CD14-positive monocyte (primary cell): ENCODE data around the gene ETV4. TPM values are rescaled to one million over a fixed set of nuclear protein-coding genes. Genes with fewer than 3 reads are reported as not detected.

Experiments
- DNase-seq, 3 donors: peaks; one replicate each; pipeline ENCODE4 v3.0.0-alpha.2; 2011 to 2022
- H2AFZ ChIP-seq: 2 replicates; pipeline ENCODE4 v1.6.0; 2012; ENCODE audit warnings: mild to moderate bottlenecking, low read depth, low read length, inconsistent platforms; ENCODE audit not compliant: insufficient read depth, poor library complexity, severe bottlenecking
- H3K27ac ChIP-seq, 2 donors: 1 replicate in 1 of 2; 2 replicates in 1 of 2; pipeline ENCODE4 v1.5.1; 2012 to 2013; ENCODE audit warnings: low read length in 2 of 2, control low read depth in 1 of 2, inconsistent platforms in 1 of 2, low read depth in 1 of 2, mild to moderate bottlenecking in 1 of 2
- H3K27me3 ChIP-seq, 2 donors: one replicate each; pipeline versions ENCODE4 v1.6.0 to v1.6.1; 2011 to 2013; ENCODE audit warnings: low read length in 2 of 2; ENCODE audit not compliant: control insufficient read depth in 2 of 2, insufficient read depth in 2 of 2
- H3K36me3 ChIP-seq, 2 donors: replicated peaks in 1 of 2; 1 replicate in 1 of 2; 2 replicates in 1 of 2; pipeline versions ENCODE4 v1.5.1 to v1.6.1; 2012 to 2013; ENCODE audit warnings: low read length in 2 of 2, control low read depth in 1 of 2, inconsistent platforms in 1 of 2, mild to moderate bottlenecking in 1 of 2; ENCODE audit not compliant: insufficient read depth in 2 of 2, control insufficient read depth in 1 of 2
- H3K4me1 ChIP-seq, 2 donors: 1 replicate in 1 of 2; 2 replicates in 1 of 2; pipeline versions ENCODE4 v1.5.1 to v1.6.1; 2012 to 2013; ENCODE audit warnings: low read length in 2 of 2, control low read depth in 1 of 2, inconsistent platforms in 1 of 2, mild to moderate bottlenecking in 1 of 2, moderate library complexity in 1 of 2; ENCODE audit not compliant: insufficient read depth in 2 of 2, control insufficient read depth in 1 of 2
- H3K4me2 ChIP-seq: replicated peaks from 2 replicates; pipeline ENCODE3; 2012; ENCODE audit warnings: low read length, moderate library complexity, mild to moderate bottlenecking; ENCODE audit not compliant: poor library complexity, severe bottlenecking; ENCODE audit errors: extremely low read depth
- H3K4me3 ChIP-seq, 3 experiments: fragments of 200-600 bp in 1 of 3; sonication (generic) in 1 of 3; replicated peaks in 1 of 3; 1 replicate in 2 of 3; 2 replicates in 1 of 3; pipeline ENCODE4 v1.5.1; 2011 to 2013; ENCODE audit warnings: low read length in 3 of 3, mild to moderate bottlenecking in 3 of 3, control low read depth in 2 of 3, low read depth in 2 of 3, inconsistent platforms in 1 of 3, moderate library complexity in 1 of 3
- H3K79me2 ChIP-seq: 2 replicates; pipeline ENCODE4 v1.6.0; 2012; ENCODE audit warnings: mild to moderate bottlenecking, control low read depth, inconsistent platforms, low read length, moderate library complexity; ENCODE audit not compliant: insufficient read depth
- H3K9ac ChIP-seq: 2 replicates; pipeline ENCODE4 v1.6.0; 2017; ENCODE audit warnings: low read length, mild to moderate bottlenecking; ENCODE audit not compliant: insufficient read depth, poor library complexity, severe bottlenecking
- H3K9me3 ChIP-seq, 2 donors: replicated peaks in 1 of 2; 1 replicate in 1 of 2; 2 replicates in 1 of 2; pipeline versions ENCODE4 v1.5.1 to v1.6.1; 2012 to 2013; ENCODE audit warnings: low read length in 2 of 2, control low read depth in 1 of 2; ENCODE audit not compliant: control insufficient read depth in 1 of 2, insufficient read depth in 1 of 2
- H4K20me1 ChIP-seq: 2 replicates; pipeline ENCODE4 v1.6.0; 2012; ENCODE audit warnings: mild to moderate bottlenecking, low read length, control low read depth, moderate library complexity; ENCODE audit not compliant: insufficient read depth
- H3K27ac Mint-ChIP-seq, 7 donors: one replicate each; pipeline ENCODE4 v1.8.0; 2020; ENCODE audit warnings: mild to moderate bottlenecking in 7 of 7, mixed read lengths in 7 of 7, moderate library complexity in 6 of 7, inconsistent platforms in 2 of 7
- H3K27me3 Mint-ChIP-seq, 3 donors: one replicate each; pipeline ENCODE4 v1.8.0; 2021 to 2022; ENCODE audit warnings: low read depth in 3 of 3, mild to moderate bottlenecking in 3 of 3, mixed read lengths in 3 of 3, moderate library complexity in 3 of 3, inconsistent platforms in 1 of 3
- H3K36me3 Mint-ChIP-seq, 2 donors: one replicate each; pipeline ENCODE4 v1.8.0; 2020; ENCODE audit warnings: mixed read lengths in 2 of 2, inconsistent platforms in 1 of 2, mild to moderate bottlenecking in 1 of 2
- H3K4me1 Mint-ChIP-seq: one replicate; pipeline ENCODE4 v1.8.0; 2020; ENCODE audit warnings: mild to moderate bottlenecking, mixed read lengths
- H3K4me3 Mint-ChIP-seq, 2 donors: one replicate each; pipeline ENCODE4 v1.8.0; 2020; ENCODE audit warnings: mild to moderate bottlenecking in 2 of 2, mixed read lengths in 2 of 2, moderate library complexity in 1 of 2
- H3K9me3 Mint-ChIP-seq, 7 donors: one replicate each; pipeline ENCODE4 v1.8.0; 2020 to 2022; ENCODE audit warnings: mixed read lengths in 7 of 7, mild to moderate bottlenecking in 6 of 7, moderate library complexity in 6 of 7, inconsistent platforms in 2 of 7
- WGBS: methylation state at CpG from one replicate; pipeline ENCODE4 v1.1.5; 2013; ENCODE audit warnings: missing lambda C conversion rate; ENCODE audit not compliant: insufficient coverage; 5-methylcytosine and 5-hydroxymethylcytosine counted together
- intact Hi-C, 2 donors: fragments of 100-400 bp; cut with micrococcal nuclease; formaldehyde crosslinking; loops; one replicate each; pipeline versions ENCODE4 v1.15.0 to v1.15.1; 2023
- polyA plus RNA-seq, 3 donors: library from polyadenylated mRNA; depleted of rRNA in 1 of 3; unstranded in 2 of 3; stranded (reverse) in 1 of 3; fragments of 300-500 nt in 2 of 3; fragments of >200 nt in 1 of 3; fragmentation: Illumina TruSeq in 2 of 3; gene quantifications; 1 replicate in 2 of 3; 2 replicates in 1 of 3; pipeline ENCODE4 v1.2.3, GENCODE V29; 2012 to 2021
- TF ChIP-seq, protein P1 (sequence below): fragments of 200-600 bp; IDR thresholded peaks from one replicate; pipeline ENCODE4 v1.8.0; 2022; ENCODE audit warnings: antibody characterized with exemption, mild to moderate bottlenecking

ETV4 gene
- polyA plus RNA-seq, 3 donors: not detected

- Mint-ChIP-seq H3K27me3 (peaks cover 23 to 28% (median 26%) of the 10 kb centered on the region in 3 donors), H3K9me3 (no peaks in the 10 kb centered on the region), H3K36me3 (no peaks in the 10 kb centered on the region), H3K4me1 (peaks cover 3% of the 10 kb centered on the region), H3K27ac (no peak overlapping the region), H3K4me3 (no peak overlapping the region)
- Histone ChIP-seq H3K4me3 (no peak overlapping the region), H3K9ac (no peak overlapping the region), H4K20me1 (no peaks in the 10 kb centered on the region), H3K9me3 (no peaks in the 10 kb centered on the region), H3K27ac (no peak overlapping the region), H3K27me3 (peaks cover 0 to 5% of the 10 kb centered on the region in 2 donors), H3K4me1 (no peaks in the 10 kb centered on the region), H3K79me2 (no peaks in the 10 kb centered on the region), H3K4me2 (no peak overlapping the region), H3K36me3 (no peaks in the 10 kb centered on the region), H2AFZ (no peak overlapping the region)
- intact Hi-C loops: loop anchor here (1.0 to 5.0 kb wide), 2 partner anchors 95 to 184 kb away; no protein-coding TSS in a partner anchor
- 70% methylated on average over 5 of the region's 14 CpGs for WGBS
- no peak for DNase-seq
- TF ChIP-seq, protein P1, sequence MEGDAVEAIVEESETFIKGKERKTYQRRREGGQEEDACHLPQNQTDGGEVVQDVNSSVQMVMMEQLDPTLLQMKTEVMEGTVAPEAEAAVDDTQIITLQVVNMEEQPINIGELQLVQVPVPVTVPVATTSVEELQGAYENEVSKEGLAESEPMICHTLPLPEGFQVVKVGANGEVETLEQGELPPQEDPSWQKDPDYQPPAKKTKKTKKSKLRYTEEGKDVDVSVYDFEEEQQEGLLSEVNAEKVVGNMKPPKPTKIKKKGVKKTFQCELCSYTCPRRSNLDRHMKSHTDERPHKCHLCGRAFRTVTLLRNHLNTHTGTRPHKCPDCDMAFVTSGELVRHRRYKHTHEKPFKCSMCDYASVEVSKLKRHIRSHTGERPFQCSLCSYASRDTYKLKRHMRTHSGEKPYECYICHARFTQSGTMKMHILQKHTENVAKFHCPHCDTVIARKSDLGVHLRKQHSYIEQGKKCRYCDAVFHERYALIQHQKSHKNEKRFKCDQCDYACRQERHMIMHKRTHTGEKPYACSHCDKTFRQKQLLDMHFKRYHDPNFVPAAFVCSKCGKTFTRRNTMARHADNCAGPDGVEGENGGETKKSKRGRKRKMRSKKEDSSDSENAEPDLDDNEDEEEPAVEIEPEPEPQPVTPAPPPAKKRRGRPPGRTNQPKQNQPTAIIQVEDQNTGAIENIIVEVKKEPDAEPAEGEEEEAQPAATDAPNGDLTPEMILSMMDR: no peak
These were observed 31.7 kb upstream of the ETV4 start for GRCh38 chr17:43577664-43578403.

DNA sequence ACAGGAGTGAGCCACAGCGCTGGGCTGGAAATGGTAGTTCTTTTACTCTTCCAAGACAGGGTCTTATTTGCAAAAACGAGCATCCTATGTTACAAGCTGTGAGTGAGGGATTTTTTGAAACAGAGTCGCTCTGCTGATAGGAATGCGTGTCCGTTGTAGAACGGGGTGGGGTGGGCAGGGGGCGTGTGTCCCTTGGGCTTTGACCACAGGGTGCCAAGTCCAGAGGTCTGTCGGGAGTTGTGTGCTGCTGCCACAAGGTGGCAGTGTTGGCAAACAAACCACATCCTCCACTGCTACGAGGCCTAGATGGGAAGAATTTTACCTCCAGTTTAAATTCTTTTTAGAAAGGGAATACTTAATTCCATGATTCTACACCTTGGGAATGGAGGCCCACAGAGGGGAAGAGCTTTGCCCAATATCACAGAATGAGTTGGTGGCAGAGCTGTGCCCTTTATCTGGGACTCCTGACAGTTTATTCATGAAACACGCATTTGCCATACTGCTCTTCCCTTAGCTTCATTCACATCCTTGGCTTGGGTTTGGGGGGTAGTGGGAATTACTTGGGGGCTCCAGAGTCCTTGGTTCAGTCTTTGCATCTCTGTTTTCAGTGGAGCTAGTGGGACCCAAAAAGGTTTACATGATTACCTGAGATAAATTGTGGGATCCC, 30.6 kb upstream of the ETV4 start:
- TF ChIP-seq, protein P1: peak; percentile 93
- H3K27ac ChIP-seq: no peak overlapping the region
- peaks cover 3% of the 10 kb centered on the region for H3K4me1 Mint-ChIP-seq
- no peaks in the 10 kb centered on the region for H3K36me3 Mint-ChIP-seq
- H3K4me1 ChIP-seq: no peaks in the 10 kb centered on the region
- no peak overlapping the region for H3K27ac Mint-ChIP-seq
- no peaks in the 10 kb centered on the region for H4K20me1 ChIP-seq
- peaks cover 0 to 5% of the 10 kb centered on the region in 2 donors for H3K27me3 ChIP-seq
- no peaks in the 10 kb centered on the region for H3K9me3 Mint-ChIP-seq
- H3K79me2 ChIP-seq: no peaks in the 10 kb centered on the region
- H3K9me3 ChIP-seq: no peaks in the 10 kb centered on the region
- H3K36me3 ChIP-seq: no peaks in the 10 kb centered on the region
- no peak overlapping the region for H2AFZ ChIP-seq
- WGBS: 31% methylated on average over 4 of the region's 10 CpGs
- intact Hi-C loops: loop anchor here (1.0 to 5.0 kb wide), 2 partner anchors 97 to 186 kb away; no protein-coding TSS in a partner anchor
- no peak overlapping the region for H3K4me2 ChIP-seq
- H3K4me3 ChIP-seq: no peak overlapping the region
- peak; percentile 62 to 67 (median 62) for DNase-seq
- no peak overlapping the region for H3K9ac ChIP-seq
- no peak overlapping the region for H3K4me3 Mint-ChIP-seq
- H3K27me3 Mint-ChIP-seq: peaks cover 22 to 28% (median 24%) of the 10 kb centered on the region in 3 donors
